ENCODE data around the gene DMC1.
A peak's percentile ranks its signal among the peaks of the same experiment; 100 is the strongest.
"Not testable (repeated sequence)": the region's sequence is repeated elsewhere in the genome, so short reads cannot be mapped to it uniquely, and the experiment has no call there.

DMC1 gene

GRCh38 chr22:38501797-38502672 is 67.9 kb downstream of the DMC1 start:
- DNase-seq (ENCODE audit: low spot score), result no peak

- peak; percentile 28 for DNase-seq (ENCODE audit: low spot score)
These were observed 72.1 kb downstream of the DMC1 start for GRCh38 chr22:38497869-38498268.

- no peak for DNase-seq (ENCODE audit: low spot score)
These were observed 75.0 kb downstream of the DMC1 start for GRCh38 chr22:38494939-38495338.

- DNase-seq (ENCODE audit: low spot score), result no peak
These were observed 75.5 kb downstream of the DMC1 start for GRCh38 chr22:38494498-38494897.

GRCh38 chr22:38491707-38492348 is 78.2 kb downstream of the DMC1 start:
- DNase-seq (ENCODE audit: low spot score), result no peak

- DNase-seq (ENCODE audit: low spot score), result no peak
These were observed 79.1 kb downstream of the DMC1 start for GRCh38 chr22:38490915-38491314.

GRCh38 chr22:38490475-38490874 is 79.5 kb downstream of the DMC1 start:
- no peak for DNase-seq (ENCODE audit: low spot score)

- DNase-seq (ENCODE audit: low spot score), result no peak
These were observed 80.3 kb downstream of the DMC1 start for GRCh38 chr22:38489561-38490145.

- no peak for DNase-seq (ENCODE audit: low spot score)
These were observed 80.8 kb downstream of the DMC1 start for GRCh38 chr22:38489142-38489541.

- no peak for DNase-seq (ENCODE audit: low spot score)
These were observed 82.0 kb downstream of the DMC1 start for GRCh38 chr22:38487946-38488345.

GRCh38 chr22:38485783-38486182 is 84.2 kb downstream of the DMC1 start:
- no peak for DNase-seq (ENCODE audit: low spot score)

- DNase-seq (ENCODE audit: low spot score), result no peak
These were observed 85.7 kb downstream of the DMC1 start for GRCh38 chr22:38484244-38484643.

GRCh38 chr22:38482662-38483308 is 87.2 kb downstream of the DMC1 start:
- no peak for DNase-seq (ENCODE audit: low spot score)

- DNase-seq (ENCODE audit: low spot score), result no peak
These were observed 88.1 kb downstream of the DMC1 start for GRCh38 chr22:38481871-38482332.

- no peak for DNase-seq (ENCODE audit: low spot score)
These were observed 88.7 kb downstream of the DMC1 start for GRCh38 chr22:38481162-38481870.

- DNase-seq (ENCODE audit: low spot score), result no peak
These were observed 90.7 kb downstream of the DMC1 start for GRCh38 chr22:38479096-38479837.

GRCh38 chr22:38477585-38477984 is 92.4 kb downstream of the DMC1 start:
- DNase-seq (ENCODE audit: low spot score), result no peak

GRCh38 chr22:38474003-38474607 is 95.9 kb downstream of the DMC1 start:
- DNase-seq (ENCODE audit: low spot score), result no peak

- DNase-seq (ENCODE audit: low spot score), result no peak
These were observed 98.7 kb downstream of the DMC1 start for GRCh38 chr22:38471237-38471636.

- not testable (repeated sequence) for DNase-seq (ENCODE audit: low spot score)
These were observed 99.8 kb downstream of the DMC1 start for GRCh38 chr22:38470179-38470578.

- DNase-seq (ENCODE audit: low spot score), result no peak
These were observed 100.6 kb downstream of the DMC1 start for GRCh38 chr22:38469306-38469781.

All from CD4-positive, alpha-beta T cell treated with Interleukin-2 at 100 ng/mL for 4 hours (primary cell).